Upper lobe of left lung (tissue), 6 donors: Measurements from ENCODE around the gene PRKAG2. TPM values are rescaled to one million over a fixed set of nuclear protein-coding genes. Genes with fewer than 3 reads are reported as not detected.
"Not testable (repeated sequence)": the region's sequence is repeated elsewhere in the genome, so short reads cannot be mapped to it uniquely, and the experiment has no call there.

Experiments
- ATAC-seq, 2 donors: fragments of 200-7000 bp; cut with Tn5 transposase; one replicate each; pipeline ENCODE4 v1.9.1; 2022; ENCODE audit warnings: mild to moderate bottlenecking in 2 of 2, moderate library complexity in 2 of 2; ENCODE audit not compliant: low FRiP score in 2 of 2
- DNase-seq, 2 donors: peaks; one replicate each; pipeline ENCODE4 v3.0.0-alpha.2; 2019 to 2020
- H3K27ac ChIP-seq, 4 donors: fragments of 200-600 bp; sonication (generic); one replicate each; pipeline ENCODE4 v1.5.1; 2016 to 2019
- H3K27me3 ChIP-seq, 4 donors: fragments of 200-600 bp; sonication (generic); one replicate each; pipeline ENCODE4 v1.5.1; 2017 to 2019
- H3K36me3 ChIP-seq, 4 donors: fragments of 200-600 bp; sonication (generic); one replicate each; pipeline ENCODE4 v1.5.1; 2016 to 2019
- H3K4me1 ChIP-seq, 4 donors: fragments of 200-600 bp; sonication (generic); one replicate each; pipeline ENCODE4 v1.5.1; 2018 to 2019
- H3K4me3 ChIP-seq, 4 donors: fragments of 200-600 bp; sonication (generic); one replicate each; pipeline ENCODE4 v1.5.1; 2017 to 2019; ENCODE audit warnings: mild to moderate bottlenecking in 2 of 4, moderate library complexity in 1 of 4
- H3K9me3 ChIP-seq, 4 donors: fragments of 200-600 bp; sonication (generic); one replicate each; pipeline ENCODE4 v1.5.1; 2018 to 2019
- EP300 ChIP-seq, 4 donors: sonication (generic); formaldehyde crosslinking; IDR thresholded peaks; one replicate each; pipeline ENCODE4 v1.5.1; 2017; ENCODE audit warnings: antibody characterized with exemption in 4 of 4, control low read depth in 2 of 4
- POLR2A ChIP-seq, 4 donors: fragments of 450-650 bp; IDR thresholded peaks; one replicate each; pipeline ENCODE4 v1.5.1; 2016 to 2017; ENCODE audit warnings: antibody characterized with exemption in 4 of 4, mild to moderate bottlenecking in 2 of 4
- POLR2AphosphoS5 ChIP-seq, 2 donors: sonication (generic); formaldehyde crosslinking; IDR thresholded peaks; one replicate each; pipeline ENCODE4 v1.5.1; 2017; ENCODE audit warnings: antibody characterized with exemption in 2 of 2
- WGBS, 2 donors: methylation state at CpG; one replicate each; pipeline ENCODE4 v1.1.5; 2017 to 2018; 5-methylcytosine and 5-hydroxymethylcytosine counted together
- total RNA-seq, 6 donors: library from RNA; depleted of rRNA in 4 of 6; stranded (reverse); fragments of >200 nt in 4 of 6; gene quantifications; one replicate each; pipeline versions ENCODE4 v1.1.0 to v1.2.1, GENCODE V29; 2016 to 2021
- TF ChIP-seq, protein P1 (sequence below), 6 experiments: fragments of 450-650 bp in 4 of 6; fragments of 200-600 bp in 2 of 6; sonication (generic) in 2 of 6; IDR thresholded peaks; one replicate each; pipeline ENCODE4 v1.5.1; 2016 to 2019; ENCODE audit warnings: antibody characterized with exemption in 6 of 6
- donor health status: DM: no; HTN: no; CAD: no; lungs with moderate emphysema.
- donor health status: DM: no; HTN: yes; CAD: no; lungs with severe emphysema.

The PRKAG2 gene
- total RNA-seq, 6 donors from 2014 or later, result 20.6 to 68.1 (median 29.6) TPM

DNA sequence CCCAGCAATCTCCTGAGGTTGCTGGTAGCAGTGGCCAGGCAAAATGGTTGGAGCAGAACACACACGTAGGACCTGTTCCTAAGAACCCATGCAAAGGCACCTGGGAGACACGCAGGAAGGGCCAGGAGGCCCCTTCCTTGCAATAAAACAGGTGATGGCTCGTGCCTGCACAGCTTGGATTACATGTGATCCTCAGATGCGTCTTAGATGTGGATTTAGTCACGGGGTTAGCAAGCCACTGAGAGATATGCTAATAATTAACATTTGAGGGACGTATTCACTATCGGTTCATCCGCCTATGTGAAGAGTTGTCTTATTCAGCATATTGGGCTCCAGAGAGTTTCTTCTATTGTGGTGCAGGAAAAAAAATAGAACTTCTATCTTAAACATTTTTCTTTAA lies 352.6 kb downstream of the PRKAG2 start:
- WGBS, 2 donors, result 92 to 95% methylated on average over 8 of the region's 8 CpGs
- DNase-seq (no peak), ATAC-seq (no peak)
- no peaks in the 10 kb centered on the region for H3K9me3 ChIP-seq
- peaks cover 5 to 9% (median 7%) of the 10 kb centered on the region in 4 donors for H3K4me1 ChIP-seq
- no peak overlapping the region for H3K27ac ChIP-seq
- H3K27me3 ChIP-seq, result no peaks in the 10 kb centered on the region
- TF ChIP-seq POLR2AphosphoS5 (IDR thresholded peaks at IDR 0.05) (no peak), POLR2A (IDR thresholded peaks at IDR 0.05) (no peak), EP300 (IDR thresholded peaks at IDR 0.05) (no peak)
- TF ChIP-seq, protein P1, sequence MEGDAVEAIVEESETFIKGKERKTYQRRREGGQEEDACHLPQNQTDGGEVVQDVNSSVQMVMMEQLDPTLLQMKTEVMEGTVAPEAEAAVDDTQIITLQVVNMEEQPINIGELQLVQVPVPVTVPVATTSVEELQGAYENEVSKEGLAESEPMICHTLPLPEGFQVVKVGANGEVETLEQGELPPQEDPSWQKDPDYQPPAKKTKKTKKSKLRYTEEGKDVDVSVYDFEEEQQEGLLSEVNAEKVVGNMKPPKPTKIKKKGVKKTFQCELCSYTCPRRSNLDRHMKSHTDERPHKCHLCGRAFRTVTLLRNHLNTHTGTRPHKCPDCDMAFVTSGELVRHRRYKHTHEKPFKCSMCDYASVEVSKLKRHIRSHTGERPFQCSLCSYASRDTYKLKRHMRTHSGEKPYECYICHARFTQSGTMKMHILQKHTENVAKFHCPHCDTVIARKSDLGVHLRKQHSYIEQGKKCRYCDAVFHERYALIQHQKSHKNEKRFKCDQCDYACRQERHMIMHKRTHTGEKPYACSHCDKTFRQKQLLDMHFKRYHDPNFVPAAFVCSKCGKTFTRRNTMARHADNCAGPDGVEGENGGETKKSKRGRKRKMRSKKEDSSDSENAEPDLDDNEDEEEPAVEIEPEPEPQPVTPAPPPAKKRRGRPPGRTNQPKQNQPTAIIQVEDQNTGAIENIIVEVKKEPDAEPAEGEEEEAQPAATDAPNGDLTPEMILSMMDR (IDR thresholded peaks at IDR 0.05), result no peak
- no peaks in the 10 kb centered on the region for H3K36me3 ChIP-seq
- H3K4me3 ChIP-seq, result no peak overlapping the region

DNA sequence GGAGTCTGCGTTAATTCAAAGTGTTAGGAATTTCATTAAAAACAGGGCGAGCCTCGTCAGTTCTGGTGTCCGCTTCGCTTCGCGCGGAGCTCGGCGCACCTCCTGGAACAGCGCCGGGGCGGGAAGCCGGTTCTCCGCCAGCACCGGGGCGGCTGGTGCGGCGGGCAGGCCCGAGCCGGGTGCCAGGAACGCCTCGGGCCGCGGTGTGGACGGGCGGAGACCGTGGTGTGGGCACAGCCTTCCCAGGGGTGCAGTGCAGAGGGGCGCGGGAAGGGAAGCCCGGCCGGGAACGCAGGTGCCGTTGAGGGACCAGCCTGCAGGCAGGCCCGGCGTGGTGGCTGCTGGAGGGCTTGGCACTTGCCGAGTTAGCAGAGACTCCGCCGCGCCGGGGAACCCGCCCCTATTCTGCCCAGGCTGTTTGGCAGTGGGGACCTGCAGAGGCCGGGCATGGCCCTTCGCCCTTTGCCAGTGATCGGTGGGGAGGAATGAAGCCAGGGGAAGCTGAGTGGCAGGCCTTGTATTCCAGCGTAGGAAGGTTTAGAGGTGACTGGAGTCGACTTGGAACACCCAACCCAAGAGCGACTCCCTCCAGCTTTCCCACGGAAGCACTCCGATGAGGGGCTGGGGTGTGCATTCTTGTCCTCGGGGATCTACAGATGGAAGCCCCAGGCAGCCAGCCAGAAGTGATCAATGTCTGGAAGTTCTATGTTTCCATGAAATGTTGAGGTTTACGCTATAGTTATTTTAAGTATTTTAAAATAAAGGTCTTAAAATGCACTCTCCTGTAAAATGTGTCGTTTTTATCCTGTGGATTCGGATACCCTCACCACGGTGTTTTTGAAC lies 356.3 kb downstream of the PRKAG2 start:
- DNase-seq (peak; percentile 61 to 91), ATAC-seq (peak in 1 of 2 donors; percentile 11)
- Histone ChIP-seq H3K36me3 (no peaks in the 10 kb centered on the region), H3K27me3 (no peaks in the 10 kb centered on the region), H3K9me3 (no peaks in the 10 kb centered on the region), H3K4me3 (peak overlapping the region; percentile 26 to 97 (median 87)), H3K27ac (peak overlapping the region; percentile 99 to 100 (median 99)), H3K4me1 (peaks cover 17 to 39% (median 27%) of the 10 kb centered on the region in 4 donors)
- WGBS, 2 donors, result 16 to 29% methylated on average over 20 to 44 of the region's 55 CpGs
- TF ChIP-seq POLR2AphosphoS5 (IDR thresholded peaks at IDR 0.05) (no peak), EP300 (IDR thresholded peaks at IDR 0.05) (no peak), POLR2A (IDR thresholded peaks at IDR 0.05) (no peak)
- TF ChIP-seq, protein P1 (IDR thresholded peaks at IDR 0.05), result no peak

DNA sequence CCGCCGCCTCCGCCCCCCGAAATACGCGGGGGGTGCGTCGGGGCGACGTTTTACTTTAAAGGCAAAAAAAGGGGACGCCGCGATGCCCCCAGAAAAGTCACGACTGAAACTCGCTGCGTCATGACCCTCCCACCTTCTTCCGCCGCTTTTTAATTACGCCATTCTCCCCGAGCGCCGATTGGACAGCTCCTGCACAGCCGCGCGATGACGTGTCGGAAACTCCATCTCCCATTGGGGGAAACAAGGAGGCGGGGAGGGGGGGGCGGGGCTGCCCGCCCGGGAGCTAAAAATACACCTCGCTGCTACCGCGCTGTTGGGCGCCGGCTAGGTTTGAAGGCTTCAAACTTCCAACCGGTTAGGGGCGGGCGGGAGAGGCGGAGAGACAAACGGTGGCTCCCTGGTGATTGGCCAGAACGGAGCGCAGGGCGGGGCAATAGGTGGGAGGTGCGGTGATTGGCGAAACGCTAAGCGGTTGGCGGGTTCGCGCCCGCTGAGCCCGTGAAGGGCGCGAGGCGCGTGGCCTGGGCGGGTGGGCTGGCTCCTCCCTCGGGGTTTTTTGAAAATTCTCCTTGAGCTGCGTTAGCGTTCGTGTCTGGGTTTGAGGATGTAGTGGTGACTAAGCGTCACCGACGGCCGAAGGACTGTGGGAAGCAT lies 357.0 kb downstream of the PRKAG2 start, which contains the start of gene RHEB:
Gene RHEB, minus strand, starts transcription at position 131 of the 654 bp plus-strand sequence. CDS start 384 bp downstream, outside the sequence.
- Histone ChIP-seq H3K27ac (peak within 1 kb of the TSS; percentile 99 to 100 (median 99)), H3K4me3 (peak within 1 kb of the TSS; percentile 71 to 97 (median 87)), H3K27me3 (no peaks in the 10 kb centered on the region), H3K4me1 (peaks cover 22 to 45% (median 31%) of the 10 kb centered on the region in 4 donors), H3K9me3 (no peaks in the 10 kb centered on the region), H3K36me3 (no peaks in the 10 kb centered on the region)
- peak; percentile 94 to 99 for ATAC-seq
- WGBS, 2 donors, result 0 to 2% methylated on average over 20 to 66 of the region's 66 CpGs
- TF ChIP-seq POLR2A (IDR thresholded peaks at IDR 0.05) (peak in 1 of 4 donors; percentile 60), EP300 (IDR thresholded peaks at IDR 0.05) (no peak), POLR2AphosphoS5 (IDR thresholded peaks at IDR 0.05) (peak; percentile 38 to 49)
- TF ChIP-seq, protein P1 (IDR thresholded peaks at IDR 0.05), result no peak
- DNase-seq, result peak; percentile 97 to 98

DNA sequence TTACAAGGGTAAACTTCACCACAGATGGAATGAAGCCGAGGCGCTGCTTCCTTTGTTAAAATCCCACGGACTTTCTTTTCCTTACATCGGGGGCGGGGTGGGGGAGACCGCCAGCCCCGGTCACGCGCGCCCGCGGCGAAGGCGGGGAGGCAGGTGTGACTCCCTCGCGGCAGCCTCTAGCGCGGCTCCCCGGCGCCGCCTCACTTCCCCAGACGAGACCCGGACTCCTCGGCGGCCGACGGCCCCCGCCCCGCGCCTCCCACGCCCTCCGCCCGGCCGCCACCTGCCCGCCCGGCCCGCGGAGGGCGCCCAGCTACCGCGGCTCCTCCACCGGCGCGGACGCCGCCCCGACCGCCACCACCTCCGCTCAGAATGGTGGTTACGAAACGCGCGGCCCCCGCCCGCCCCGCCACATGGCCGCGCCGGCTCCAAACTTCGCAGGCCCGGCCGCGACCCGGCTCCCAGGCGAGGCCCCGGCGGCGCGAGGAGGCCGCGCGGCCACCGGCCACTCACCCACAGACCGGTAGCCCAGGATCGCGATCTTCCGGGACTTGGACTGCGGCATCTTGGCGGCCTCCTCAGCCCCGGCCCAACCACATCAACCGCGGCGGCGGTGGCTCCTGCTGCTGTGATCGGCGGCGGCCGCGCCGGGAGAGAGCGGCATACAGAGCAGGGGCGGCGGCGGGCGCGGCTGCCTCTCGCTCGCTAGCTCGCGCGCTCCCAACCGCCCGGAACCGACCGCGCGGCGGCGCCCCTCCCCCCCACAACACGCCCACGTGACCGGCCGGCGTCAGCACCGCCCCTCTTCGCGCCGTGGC lies 357.8 kb downstream of the PRKAG2 start:
- Histone ChIP-seq H3K4me1 (peaks cover 24 to 53% (median 32%) of the 10 kb centered on the region in 4 donors), H3K27ac (peak overlapping the region; percentile 99 to 100 (median 99)), H3K4me3 (peak overlapping the region; percentile 71 to 97 (median 87))
- TF ChIP-seq, protein P1 (IDR thresholded peaks at IDR 0.05), result peak in 3 of 6 experiments; percentile 19 to 54 (median 46)
- TF ChIP-seq POLR2A (IDR thresholded peaks at IDR 0.05), result peak in 3 of 4 donors; percentile 72 to 85 (median 82)
- not testable (repeated sequence) for H3K9me3 ChIP-seq, H3K27me3 ChIP-seq, H3K36me3 ChIP-seq
- ATAC-seq, result peak; percentile 86 to 94
- 1% methylated on average over 18 of the region's 118 CpGs; no CpG with 5 or more reads in 1 of the 2 donors for WGBS, 2 donors
- DNase-seq, result peak; percentile 46 to 96
